Colonic mucosa (tissue), 4 donors: ENCODE results near the gene CDKN2AIP. TPM values are rescaled to one million over a fixed set of nuclear protein-coding genes. Genes with fewer than 3 reads are reported as not detected.

ENCODE experiments used
- DNase-seq: peaks from one replicate; pipeline ENCODE4 v3.0.0-alpha.2; 2020
- H3K27ac ChIP-seq: fragments of 200-600 bp; one replicate; pipeline ENCODE4 v1.8.0; 2021
- H3K27me3 ChIP-seq: fragments of 200-600 bp; one replicate; pipeline ENCODE4 v1.8.0; 2021
- H3K36me3 ChIP-seq: fragments of 200-600 bp; one replicate; pipeline ENCODE4 v1.8.0; 2021
- H3K4me1 ChIP-seq: fragments of 200-600 bp; one replicate; pipeline ENCODE4 v1.8.0; 2021; ENCODE audit warnings: mild to moderate bottlenecking
- H3K4me3 ChIP-seq: fragments of 200-600 bp; one replicate; pipeline ENCODE4 v1.8.0; 2021
- H3K9ac ChIP-seq, 2 donors: one replicate each; pipeline ENCODE4 v1.7.0; 2013; ENCODE audit warnings: control low read depth in 2 of 2, low read depth in 2 of 2, low read length in 2 of 2
- H3K9me3 ChIP-seq: fragments of 200-600 bp; one replicate; pipeline ENCODE4 v1.8.0; 2021
- CTCF ChIP-seq: fragments of 200-600 bp; IDR thresholded peaks from one replicate; pipeline ENCODE4 v1.8.0; 2022; ENCODE audit warnings: antibody characterized with exemption, mild to moderate bottlenecking
- intact Hi-C: fragments of 100-400 bp; cut with DNase I; formaldehyde crosslinking; loops from one replicate; pipeline ENCODE4 v1.14.1; 2022
- total RNA-seq, 2 donors: library from RNA; stranded (reverse); fragmentation: NEBNext Ultra II Directional in 1 of 2; extraction: Animal tissue kit (Norgen Biotek cat#: 25700) in 1 of 2; gene quantifications; one replicate each; pipeline ENCODE4 v1.2.1, GENCODE V29; 2021
- donor health status: healthy.
- donor health status: DM: no; HTN: no; CAD: no.
- donor health status: DM: no; HTN: no; CAD: no.

The CDKN2AIP gene
- total RNA-seq, 2 donors from 2014 or later, result 17.5 to 23.5 TPM

GRCh38 chr4:183485411-183486160 lies 41.1 kb downstream of the CDKN2AIP start:
- Histone ChIP-seq H3K27me3 (no peaks in the 10 kb centered on the region), H3K27ac (no peak overlapping the region), H3K36me3 (no peaks in the 10 kb centered on the region), H3K4me3 (no peak overlapping the region), H3K9ac (no peak overlapping the region), H3K9me3 (no peaks in the 10 kb centered on the region), H3K4me1 (no peaks in the 10 kb centered on the region)
- TF ChIP-seq CTCF, result no peak
- intact Hi-C loops, result no loop called here
- DNase-seq, result no peak

- Histone ChIP-seq H3K9ac (no peak overlapping the region), H3K36me3 (no peaks in the 10 kb centered on the region), H3K4me3 (no peak overlapping the region), H3K4me1 (no peaks in the 10 kb centered on the region), H3K9me3 (no peaks in the 10 kb centered on the region), H3K27me3 (no peaks in the 10 kb centered on the region), H3K27ac (no peak overlapping the region)
- no peak for DNase-seq
- TF ChIP-seq CTCF, result no peak
- intact Hi-C loops, result no loop called here
Observed at GRCh38 chr4:183492791-183493222, 48.4 kb downstream of the CDKN2AIP start.

- Histone ChIP-seq H3K9ac (no peak overlapping the region), H3K4me3 (no peak overlapping the region), H3K9me3 (no peaks in the 10 kb centered on the region), H3K4me1 (no peaks in the 10 kb centered on the region), H3K27ac (no peak overlapping the region), H3K36me3 (no peaks in the 10 kb centered on the region), H3K27me3 (no peaks in the 10 kb centered on the region)
- intact Hi-C loops, result no loop called here
- no peak for DNase-seq
- no peak for TF ChIP-seq CTCF
Observed at GRCh38 chr4:183493246-183493645, 48.8 kb downstream of the CDKN2AIP start.

GRCh38 chr4:183495184-183495583 lies 50.7 kb downstream of the CDKN2AIP start:
- Histone ChIP-seq H3K4me1 (no peaks in the 10 kb centered on the region), H3K9me3 (no peaks in the 10 kb centered on the region), H3K9ac (no peak overlapping the region), H3K36me3 (no peaks in the 10 kb centered on the region), H3K4me3 (no peak overlapping the region), H3K27me3 (no peaks in the 10 kb centered on the region), H3K27ac (no peak overlapping the region)
- no peak for TF ChIP-seq CTCF
- intact Hi-C loops, result no loop called here
- no peak for DNase-seq

Other genes starting within 250 kb of the CDKN2AIP start
- not detected for gene CLDN22, start 124.4 kb upstream of the CDKN2AIP start, total RNA-seq
- not detected for gene CLDN24, start 122.2 kb upstream of the CDKN2AIP start, total RNA-seq
- gene ING2, start 60.4 kb downstream of the CDKN2AIP start, total RNA-seq, result 10 to 100 TPM; 11.0 to 15.3 TPM
- gene RWDD4, start 214.5 kb downstream of the CDKN2AIP start, total RNA-seq, result 10 to 100 TPM; 17.1 to 19.3 TPM
- 10 to 100 TPM; 25.2 to 29.2 TPM for gene TRAPPC11, start 214.7 kb downstream of the CDKN2AIP start, total RNA-seq